ENCODE results near the gene TMEM132A. TPM values are rescaled to one million over a fixed set of nuclear protein-coding genes. Genes with fewer than 3 reads are reported as not detected.

Gene TMEM132A
- total and polyA plus RNA-seq, 10 of the 15 experiments (the other 5 are each of a cell fraction or from before 2014, with no cell fraction given): 0.16 to 25.0 (median 4.3) TPM

- TF ChIP-seq, protein P1, sequence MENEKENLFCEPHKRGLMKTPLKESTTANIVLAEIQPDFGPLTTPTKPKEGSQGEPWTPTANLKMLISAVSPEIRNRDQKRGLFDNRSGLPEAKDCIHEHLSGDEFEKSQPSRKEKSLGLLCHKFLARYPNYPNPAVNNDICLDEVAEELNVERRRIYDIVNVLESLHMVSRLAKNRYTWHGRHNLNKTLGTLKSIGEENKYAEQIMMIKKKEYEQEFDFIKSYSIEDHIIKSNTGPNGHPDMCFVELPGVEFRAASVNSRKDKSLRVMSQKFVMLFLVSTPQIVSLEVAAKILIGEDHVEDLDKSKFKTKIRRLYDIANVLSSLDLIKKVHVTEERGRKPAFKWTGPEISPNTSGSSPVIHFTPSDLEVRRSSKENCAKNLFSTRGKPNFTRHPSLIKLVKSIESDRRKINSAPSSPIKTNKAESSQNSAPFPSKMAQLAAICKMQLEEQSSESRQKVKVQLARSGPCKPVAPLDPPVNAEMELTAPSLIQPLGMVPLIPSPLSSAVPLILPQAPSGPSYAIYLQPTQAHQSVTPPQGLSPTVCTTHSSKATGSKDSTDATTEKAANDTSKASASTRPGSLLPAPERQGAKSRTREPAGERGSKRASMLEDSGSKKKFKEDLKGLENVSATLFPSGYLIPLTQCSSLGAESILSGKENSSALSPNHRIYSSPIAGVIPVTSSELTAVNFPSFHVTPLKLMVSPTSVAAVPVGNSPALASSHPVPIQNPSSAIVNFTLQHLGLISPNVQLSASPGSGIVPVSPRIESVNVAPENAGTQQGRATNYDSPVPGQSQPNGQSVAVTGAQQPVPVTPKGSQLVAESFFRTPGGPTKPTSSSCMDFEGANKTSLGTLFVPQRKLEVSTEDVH (IDR thresholded peaks at IDR 0.05; ENCODE audit: low read depth, partially characterized antibody): no peak
- no peak for TF ChIP-seq HCFC1 (IDR thresholded peaks at IDR 0.05; ENCODE audit: low read length)
- no peak for TF ChIP-seq TAF1 (IDR thresholded peaks at IDR 0.05; ENCODE audit: borderline replicate concordance, low read depth, low read length)
- TF ChIP-seq, protein P2, sequence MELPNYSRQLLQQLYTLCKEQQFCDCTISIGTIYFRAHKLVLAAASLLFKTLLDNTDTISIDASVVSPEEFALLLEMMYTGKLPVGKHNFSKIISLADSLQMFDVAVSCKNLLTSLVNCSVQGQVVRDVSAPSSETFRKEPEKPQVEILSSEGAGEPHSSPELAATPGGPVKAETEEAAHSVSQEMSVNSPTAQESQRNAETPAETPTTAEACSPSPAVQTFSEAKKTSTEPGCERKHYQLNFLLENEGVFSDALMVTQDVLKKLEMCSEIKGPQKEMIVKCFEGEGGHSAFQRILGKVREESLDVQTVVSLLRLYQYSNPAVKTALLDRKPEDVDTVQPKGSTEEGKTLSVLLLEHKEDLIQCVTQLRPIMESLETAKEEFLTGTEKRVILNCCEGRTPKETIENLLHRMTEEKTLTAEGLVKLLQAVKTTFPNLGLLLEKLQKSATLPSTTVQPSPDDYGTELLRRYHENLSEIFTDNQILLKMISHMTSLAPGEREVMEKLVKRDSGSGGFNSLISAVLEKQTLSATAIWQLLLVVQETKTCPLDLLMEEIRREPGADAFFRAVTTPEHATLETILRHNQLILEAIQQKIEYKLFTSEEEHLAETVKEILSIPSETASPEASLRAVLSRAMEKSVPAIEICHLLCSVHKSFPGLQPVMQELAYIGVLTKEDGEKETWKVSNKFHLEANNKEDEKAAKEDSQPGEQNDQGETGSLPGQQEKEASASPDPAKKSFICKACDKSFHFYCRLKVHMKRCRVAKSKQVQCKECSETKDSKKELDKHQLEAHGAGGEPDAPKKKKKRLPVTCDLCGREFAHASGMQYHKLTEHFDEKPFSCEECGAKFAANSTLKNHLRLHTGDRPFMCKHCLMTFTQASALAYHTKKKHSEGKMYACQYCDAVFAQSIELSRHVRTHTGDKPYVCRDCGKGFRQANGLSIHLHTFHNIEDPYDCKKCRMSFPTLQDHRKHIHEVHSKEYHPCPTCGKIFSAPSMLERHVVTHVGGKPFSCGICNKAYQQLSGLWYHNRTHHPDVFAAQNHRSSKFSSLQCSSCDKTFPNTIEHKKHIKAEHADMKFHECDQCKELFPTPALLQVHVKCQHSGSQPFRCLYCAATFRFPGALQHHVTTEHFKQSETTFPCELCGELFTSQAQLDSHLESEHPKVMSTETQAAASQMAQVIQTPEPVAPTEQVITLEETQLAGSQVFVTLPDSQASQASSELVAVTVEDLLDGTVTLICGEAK (IDR thresholded peaks at IDR 0.05; ENCODE audit: borderline replicate concordance): no peak
- TF ChIP-seq IRF4 (IDR thresholded peaks at IDR 0.05; ENCODE audit: low read depth, low read length): no peak
- TF ChIP-seq POLR2A (IDR thresholded peaks at IDR 0.05; ENCODE audit: low read depth, low read length): no peak
- TF ChIP-seq NFXL1 (IDR thresholded peaks at IDR 0.05; ENCODE audit: borderline replicate concordance): no peak
- TF ChIP-seq, protein P3, sequence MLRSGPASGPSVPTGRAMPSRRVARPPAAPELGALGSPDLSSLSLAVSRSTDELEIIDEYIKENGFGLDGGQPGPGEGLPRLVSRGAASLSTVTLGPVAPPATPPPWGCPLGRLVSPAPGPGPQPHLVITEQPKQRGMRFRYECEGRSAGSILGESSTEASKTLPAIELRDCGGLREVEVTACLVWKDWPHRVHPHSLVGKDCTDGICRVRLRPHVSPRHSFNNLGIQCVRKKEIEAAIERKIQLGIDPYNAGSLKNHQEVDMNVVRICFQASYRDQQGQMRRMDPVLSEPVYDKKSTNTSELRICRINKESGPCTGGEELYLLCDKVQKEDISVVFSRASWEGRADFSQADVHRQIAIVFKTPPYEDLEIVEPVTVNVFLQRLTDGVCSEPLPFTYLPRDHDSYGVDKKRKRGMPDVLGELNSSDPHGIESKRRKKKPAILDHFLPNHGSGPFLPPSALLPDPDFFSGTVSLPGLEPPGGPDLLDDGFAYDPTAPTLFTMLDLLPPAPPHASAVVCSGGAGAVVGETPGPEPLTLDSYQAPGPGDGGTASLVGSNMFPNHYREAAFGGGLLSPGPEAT (IDR thresholded peaks at IDR 0.05; ENCODE audit: low read depth): no peak
- TF ChIP-seq GATAD2B (conservative IDR thresholded peaks at IDR 0.05; ENCODE audit: low read depth): no peak
These were observed 3.3 kb downstream of the TMEM132A start (continued) for GRCh38 chr11:60927600-60927999.
